ENCODE measurements around the gene TBX18. TPM values are rescaled to one million over a fixed set of nuclear protein-coding genes. Genes with fewer than 3 reads are reported as not detected.

The TBX18 gene
- 3.2 and 3.8 TPM in 2 replicates for total RNA-seq

DNA sequence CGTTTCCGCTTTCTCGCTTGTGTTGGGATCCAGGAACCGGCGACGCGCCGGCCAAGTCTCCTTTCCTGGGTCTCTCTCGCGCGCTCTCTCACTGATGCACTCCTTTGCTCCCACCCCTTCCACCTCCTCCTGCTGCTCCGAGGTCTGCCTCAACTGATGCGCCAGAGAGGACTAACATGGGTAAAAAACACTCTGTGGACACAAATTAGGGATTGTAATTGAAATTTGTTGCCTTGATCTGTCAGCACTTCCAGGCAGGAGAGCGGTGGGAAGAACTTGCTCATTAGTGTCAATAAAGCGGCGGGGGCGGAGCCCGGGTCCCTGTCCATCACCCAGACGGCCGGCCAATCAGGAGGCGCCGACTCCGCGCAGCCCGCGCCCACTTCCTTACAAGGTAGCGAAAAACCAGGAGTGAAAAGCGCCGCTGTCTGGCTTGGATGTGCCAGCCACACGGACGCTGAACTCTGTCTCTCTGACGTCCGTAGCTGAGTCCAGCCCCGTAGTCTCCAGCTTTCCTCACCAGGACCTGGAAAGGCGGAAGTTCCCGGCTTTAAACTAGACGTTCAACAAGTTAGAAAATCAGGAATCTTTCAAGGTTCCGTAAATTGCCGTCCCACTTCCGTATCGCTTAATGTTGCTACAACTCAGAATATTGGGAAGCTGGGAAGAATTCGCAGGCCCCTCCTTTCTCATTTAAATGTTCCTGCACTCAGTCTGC, at the start of gene TBX18:
Gene TBX18 (minus strand): TSS at position 267 of the 718 bp plus-strand sequence. CDS start 417 bp downstream, outside the sequence.

All from uterine smooth muscle cell (primary cell).